Measurements from ENCODE around the gene IZUMO1R.
"Not testable (repeated sequence)": the region's sequence is repeated elsewhere in the genome, so short reads cannot be mapped to it uniquely, and the experiment has no call there.

IZUMO1R gene

GRCh38 chr11:94328587-94329080 lies 24.3 kb downstream of the IZUMO1R start:
- no peak for DNase-seq

- DNase-seq, result no peak
These were observed 25.1 kb downstream of the IZUMO1R start for GRCh38 chr11:94329501-94329900.

- no peak for DNase-seq
These were observed 26.4 kb downstream of the IZUMO1R start for GRCh38 chr11:94330789-94331188.

- no peak for DNase-seq
These were observed 28.4 kb downstream of the IZUMO1R start for GRCh38 chr11:94332814-94333213.

GRCh38 chr11:94336033-94336432 lies 31.7 kb downstream of the IZUMO1R start:
- no peak for DNase-seq

- no peak for DNase-seq
These were observed 34.3 kb downstream of the IZUMO1R start for GRCh38 chr11:94338651-94339050.

- DNase-seq, result no peak
These were observed 37.9 kb downstream of the IZUMO1R start for GRCh38 chr11:94342250-94342649.

- no peak for DNase-seq
These were observed 39.1 kb downstream of the IZUMO1R start for GRCh38 chr11:94343495-94343894.

GRCh38 chr11:94346311-94346710 lies 41.9 kb downstream of the IZUMO1R start:
- DNase-seq, result not testable (repeated sequence)

GRCh38 chr11:94350850-94351563 lies 46.6 kb downstream of the IZUMO1R start:
- DNase-seq, result not testable (repeated sequence)
